ENCODE data around the gene CARD9.
"Not testable (repeated sequence)": the region's sequence is repeated elsewhere in the genome, so short reads cannot be mapped to it uniquely, and the experiment has no call there.

The CARD9 gene

GRCh38 chr9:136333045-136333444 is 40.4 kb downstream of the CARD9 start:
- DNase-seq = no peak

- DNase-seq = no peak
These were observed 40.9 kb downstream of the CARD9 start for GRCh38 chr9:136332482-136332983.

GRCh38 chr9:136331556-136332481 is 41.6 kb downstream of the CARD9 start:
- DNase-seq = no peak

- DNase-seq = no peak
These were observed 42.4 kb downstream of the CARD9 start for GRCh38 chr9:136331030-136331429.

- no peak for DNase-seq
These were observed 43.0 kb downstream of the CARD9 start for GRCh38 chr9:136330406-136330990.

- DNase-seq = no peak
These were observed 43.6 kb downstream of the CARD9 start for GRCh38 chr9:136329636-136330405.

- no peak for DNase-seq
These were observed 44.2 kb downstream of the CARD9 start for GRCh38 chr9:136329211-136329627.

- peak in 1 of 2 donors; percentile 41 for DNase-seq
These were observed 44.8 kb downstream of the CARD9 start for GRCh38 chr9:136328622-136329041.

GRCh38 chr9:136328011-136328621 is 45.4 kb downstream of the CARD9 start:
- no peak for DNase-seq

GRCh38 chr9:136327304-136327974 is 46.0 kb downstream of the CARD9 start, which contains the start of gene GPSM1:
Gene GPSM1, plus strand, starts transcription at chr9:136327539. Its CDS starts 157 bp downstream, at chr9:136327696.
- peak in 1 of 2 donors; percentile 32 for DNase-seq

- DNase-seq = no peak
These were observed 46.6 kb downstream of the CARD9 start for GRCh38 chr9:136326761-136327303.

GRCh38 chr9:136326061-136326760 is 47.3 kb downstream of the CARD9 start:
- no peak for DNase-seq

GRCh38 chr9:136325358-136325757 is 48.1 kb downstream of the CARD9 start:
- no peak for DNase-seq

GRCh38 chr9:136324501-136325300 is 48.8 kb downstream of the CARD9 start:
- DNase-seq = no peak

- DNase-seq = no peak
These were observed 50.1 kb downstream of the CARD9 start for GRCh38 chr9:136323371-136323789.

- DNase-seq = no peak
These were observed 50.6 kb downstream of the CARD9 start for GRCh38 chr9:136322756-136323330.

- no peak for DNase-seq
These were observed 51.9 kb downstream of the CARD9 start for GRCh38 chr9:136321561-136321960.

- DNase-seq = not testable (repeated sequence)
These were observed 52.5 kb downstream of the CARD9 start for GRCh38 chr9:136320972-136321371.

GRCh38 chr9:136319955-136320354 is 53.5 kb downstream of the CARD9 start:
- not testable (repeated sequence) for DNase-seq

GRCh38 chr9:136319244-136319643 is 54.2 kb downstream of the CARD9 start:
- not testable (repeated sequence) for DNase-seq

Measured in hippocampal formation (tissue), 2 donors.